GM10248 (cell line): ENCODE data around the gene ARHGAP12.

Experiments
- CTCF ChIA-PET: fragments of 300-600 bp; sonication (Branson Sonifier 250); formaldehyde crosslinking; extraction: SDS; loops from one replicate; lab custom pipeline; 2021; ENCODE audit warnings: antibody characterized with exemption; lab: Yijun Ruan, JAX
- POLR2A ChIA-PET: fragments of 350-650 bp; sonication (Branson Sonifier 250); formaldehyde crosslinking; extraction: SDS; loops from one replicate; lab custom pipeline; 2020; ENCODE audit warnings: antibody characterized with exemption; lab: Yijun Ruan, JAX
- DNase-seq: peaks from one replicate; pipeline ENCODE4 v3.0.0; 2012; ENCODE audit errors: extremely low spot score
- TF ChIP-seq, protein P1 (sequence below): IDR thresholded peaks from 2 replicates; pipeline ENCODE4 v1.5.1; 2012; ENCODE audit warnings: mild to moderate bottlenecking, low read depth; ENCODE audit errors: extremely low read depth, missing control alignments, control extremely low read depth

Gene ARHGAP12

DNA sequence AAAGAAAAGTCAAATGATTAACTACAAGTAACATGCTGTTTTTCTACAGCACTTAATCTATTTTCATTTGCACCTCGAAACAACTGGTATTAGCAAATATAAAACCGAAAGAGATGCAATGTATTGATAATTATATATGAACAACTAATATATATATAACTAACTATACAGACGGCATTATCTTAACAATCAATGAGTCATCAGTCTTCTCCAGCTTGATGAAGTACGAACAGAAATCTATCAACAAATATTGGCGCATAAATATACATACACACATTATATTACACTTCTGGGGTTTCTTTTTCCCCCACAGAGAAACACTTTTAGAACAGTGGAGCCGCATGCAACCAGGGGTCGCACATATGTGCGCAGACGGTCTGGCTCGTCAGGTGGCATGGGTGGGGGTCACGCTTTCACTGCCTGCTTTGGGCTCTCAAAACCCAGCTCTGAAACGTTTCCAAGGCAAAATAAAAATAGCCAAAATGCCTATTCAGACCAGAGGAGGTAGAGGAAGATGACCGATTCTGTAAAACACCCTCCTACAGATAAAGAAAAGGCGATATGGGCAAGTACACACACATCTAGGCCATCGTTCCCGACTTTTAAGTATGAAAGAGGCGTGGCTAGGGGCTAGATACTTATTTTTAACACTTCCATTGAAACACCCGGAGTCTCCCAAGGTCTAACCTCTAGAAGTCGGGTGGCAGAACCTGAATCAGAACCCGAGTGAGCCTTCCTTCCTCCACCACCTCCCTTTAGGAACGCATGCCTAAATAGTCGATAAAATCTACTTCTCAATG lies 1.7 kb downstream of the ARHGAP12 start:
- CTCF ChIA-PET = no interaction called here
- TF ChIP-seq, protein P1, sequence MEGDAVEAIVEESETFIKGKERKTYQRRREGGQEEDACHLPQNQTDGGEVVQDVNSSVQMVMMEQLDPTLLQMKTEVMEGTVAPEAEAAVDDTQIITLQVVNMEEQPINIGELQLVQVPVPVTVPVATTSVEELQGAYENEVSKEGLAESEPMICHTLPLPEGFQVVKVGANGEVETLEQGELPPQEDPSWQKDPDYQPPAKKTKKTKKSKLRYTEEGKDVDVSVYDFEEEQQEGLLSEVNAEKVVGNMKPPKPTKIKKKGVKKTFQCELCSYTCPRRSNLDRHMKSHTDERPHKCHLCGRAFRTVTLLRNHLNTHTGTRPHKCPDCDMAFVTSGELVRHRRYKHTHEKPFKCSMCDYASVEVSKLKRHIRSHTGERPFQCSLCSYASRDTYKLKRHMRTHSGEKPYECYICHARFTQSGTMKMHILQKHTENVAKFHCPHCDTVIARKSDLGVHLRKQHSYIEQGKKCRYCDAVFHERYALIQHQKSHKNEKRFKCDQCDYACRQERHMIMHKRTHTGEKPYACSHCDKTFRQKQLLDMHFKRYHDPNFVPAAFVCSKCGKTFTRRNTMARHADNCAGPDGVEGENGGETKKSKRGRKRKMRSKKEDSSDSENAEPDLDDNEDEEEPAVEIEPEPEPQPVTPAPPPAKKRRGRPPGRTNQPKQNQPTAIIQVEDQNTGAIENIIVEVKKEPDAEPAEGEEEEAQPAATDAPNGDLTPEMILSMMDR = no peak
- POLR2A ChIA-PET = no interaction called here
- DNase-seq = no peak

DNA sequence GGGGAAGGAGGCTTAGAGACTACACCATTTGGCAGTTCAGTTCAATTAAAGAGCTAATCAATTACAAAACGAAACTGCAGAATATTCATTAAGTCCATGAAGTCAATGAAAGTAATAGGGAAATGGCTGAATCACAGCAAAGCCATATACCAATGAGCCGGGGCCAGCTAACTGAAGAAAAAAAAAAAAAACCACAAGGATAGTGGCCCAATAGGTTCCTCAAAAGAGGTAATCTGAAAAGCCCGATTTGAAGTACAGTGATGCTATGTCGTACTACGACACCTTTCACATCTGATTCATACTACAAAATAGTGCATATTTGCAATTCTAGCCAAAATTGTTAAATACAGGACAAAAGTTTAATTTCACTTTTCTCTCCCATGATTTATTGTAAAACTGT lies 2.5 kb downstream of the ARHGAP12 start:
- ChIA-PET CTCF (no interaction called here), POLR2A (interaction anchor here (0.6 kb wide), 2 partner anchors 120 to 388 kb away, joined by 3 to 5 read pairs; no protein-coding TSS in a partner anchor)
- TF ChIP-seq, protein P1 = no peak
- no peak for DNase-seq

DNA sequence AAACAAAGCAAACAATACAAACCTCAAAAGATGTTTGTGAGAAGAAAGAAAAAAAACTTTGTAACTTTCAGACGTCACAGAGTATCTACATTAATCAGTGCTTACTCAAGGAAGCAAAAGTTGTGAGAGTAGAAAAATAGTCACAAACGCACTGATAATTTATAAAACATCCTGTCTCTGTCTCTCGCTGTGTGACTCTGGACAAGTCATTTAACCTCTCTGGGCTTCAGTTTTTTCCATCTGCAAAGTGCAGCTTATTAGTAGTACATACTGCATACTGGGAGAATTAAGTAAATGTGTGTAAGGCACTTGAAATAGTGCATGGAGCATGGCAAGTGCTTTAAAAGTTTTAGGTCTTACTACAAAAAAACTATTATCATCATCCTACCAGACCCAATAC lies 3.8 kb downstream of the ARHGAP12 start:
- CTCF ChIA-PET = no interaction called here
- TF ChIP-seq, protein P1 = no peak
- no peak for DNase-seq
- POLR2A ChIA-PET = no interaction called here

DNA sequence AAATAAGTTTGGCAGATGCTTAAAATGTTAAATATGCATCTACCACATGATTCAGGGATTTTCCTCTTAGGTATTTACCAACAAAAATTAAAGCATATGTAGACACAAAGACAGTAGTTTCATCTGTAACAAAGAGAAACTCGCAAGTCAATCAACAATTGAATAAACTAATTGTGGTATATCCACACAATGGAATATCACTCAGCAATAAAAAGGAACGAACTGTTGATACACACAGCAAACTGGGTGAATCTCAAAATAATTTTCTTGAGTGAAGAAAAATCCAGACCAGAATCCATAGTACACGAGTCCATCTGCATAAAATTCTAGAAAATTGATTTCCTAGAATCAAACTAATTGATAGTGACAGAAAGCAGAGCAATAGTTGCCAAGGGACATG lies 5.2 kb downstream of the ARHGAP12 start:
- POLR2A ChIA-PET = no interaction called here
- TF ChIP-seq, protein P1 = no peak
- no peak for DNase-seq
- CTCF ChIA-PET = no interaction called here

DNA sequence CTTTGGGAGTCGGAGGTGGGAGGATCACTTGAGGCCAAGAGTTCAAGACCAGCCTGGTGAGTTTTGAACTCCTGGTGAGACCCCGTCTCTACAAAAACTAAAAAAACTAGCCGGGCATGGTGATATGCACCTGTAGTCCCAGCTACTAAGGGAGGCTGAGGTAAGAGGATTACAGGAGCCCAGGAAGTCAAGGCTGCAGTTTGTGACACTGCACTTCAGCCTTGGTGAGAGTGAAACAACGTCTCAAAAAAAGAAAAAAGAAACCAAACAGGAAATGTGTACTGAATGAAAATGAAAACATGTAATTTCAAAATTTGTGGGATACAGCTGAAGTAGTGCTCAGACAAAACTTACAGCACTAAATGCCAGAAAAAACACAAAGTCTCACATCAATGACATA lies 7.6 kb downstream of the ARHGAP12 start:
- POLR2A ChIA-PET = no interaction called here
- no peak for DNase-seq
- CTCF ChIA-PET = interaction anchor here (0.9 to 1.6 kb wide), 5 partner anchors 8 to 51 kb away, joined by 3 to 5 read pairs (median 3); no protein-coding TSS in a partner anchor
- TF ChIP-seq, protein P1 = no peak

DNA sequence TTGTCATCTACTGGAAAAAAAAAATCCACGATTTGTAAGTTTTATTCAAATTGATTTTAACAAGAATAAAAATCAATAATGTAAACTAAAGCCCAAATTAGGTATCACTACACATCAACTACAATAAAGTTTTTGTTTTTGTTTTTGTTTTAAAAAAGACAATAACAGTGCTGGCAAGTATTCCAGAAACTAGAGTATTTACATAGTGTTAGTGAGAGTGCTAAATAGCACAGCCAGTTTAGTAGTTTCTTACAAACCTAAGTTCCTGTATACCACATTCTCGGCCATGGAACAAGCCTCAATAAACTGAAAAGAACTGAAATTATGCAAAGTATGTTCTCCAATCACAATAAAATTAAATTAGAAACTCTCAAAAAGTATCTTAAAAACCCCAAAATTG lies 8.1 kb downstream of the ARHGAP12 start:
- ChIA-PET POLR2A (no interaction called here), CTCF (interaction anchor here (0.9 to 1.6 kb wide), 4 partner anchors 8 to 50 kb away, joined by 3 to 5 read pairs (median 3); no protein-coding TSS in a partner anchor)
- DNase-seq = no peak
- TF ChIP-seq, protein P1 = no peak
